Transverse colon (tissue), 4 donors: ENCODE data around the gene KCNH6. TPM values are rescaled to one million over a fixed set of nuclear protein-coding genes. Genes with fewer than 3 reads are reported as not detected.

Experiments used
- DNase-seq: peaks from one replicate; pipeline ENCODE4 v3.0.0-alpha.2; 2019
- H3K27ac ChIP-seq, 4 donors: fragments of 200-600 bp; sonication (generic); 2 replicates each; pipeline ENCODE4 v1.5.1; 2016 to 2018; ENCODE audit warnings: inconsistent platforms in 4 of 4
- H3K27me3 ChIP-seq: fragments of 200-600 bp; sonication (generic); 2 replicates; pipeline ENCODE4 v1.5.1; 2017; ENCODE audit warnings: inconsistent platforms
- H3K36me3 ChIP-seq, 4 donors: fragments of 200-600 bp; sonication (generic); 2 replicates each; pipeline ENCODE4 v1.5.1; 2017 to 2019; ENCODE audit warnings: inconsistent platforms in 4 of 4
- H3K4me1 ChIP-seq, 4 donors: fragments of 200-600 bp; sonication (generic); 2 replicates each; pipeline ENCODE4 v1.5.1; 2017 to 2020; ENCODE audit warnings: inconsistent platforms in 4 of 4
- H3K4me3 ChIP-seq, 4 donors: fragments of 200-600 bp; sonication (generic); 1 replicate in 1 of 4; 2 replicates in 3 of 4; pipeline versions ENCODE4 v1.5.1 to v1.6.1; 2017 to 2019; ENCODE audit warnings: inconsistent platforms in 4 of 4
- H3K9me3 ChIP-seq, 2 donors: fragments of 200-600 bp; sonication (generic); 2 replicates each; pipeline ENCODE4 v1.5.1; 2017 to 2019; ENCODE audit warnings: inconsistent platforms in 2 of 2
- EP300 ChIP-seq: sonication (generic); formaldehyde crosslinking; IDR thresholded peaks from one replicate; pipeline ENCODE4 v1.6.1; 2017; ENCODE audit warnings: antibody characterized with exemption, low read depth
- POLR2A ChIP-seq: fragments of 450-650 bp; IDR thresholded peaks from one replicate; pipeline ENCODE4 v1.6.1; 2016; ENCODE audit warnings: antibody characterized with exemption, mild to moderate bottlenecking, moderate library complexity
- POLR2AphosphoS5 ChIP-seq, 3 donors: sonication (generic); formaldehyde crosslinking; IDR thresholded peaks; one replicate each; pipeline ENCODE4 v1.6.1; 2016; ENCODE audit warnings: antibody characterized with exemption in 3 of 3
- WGBS, 2 donors: methylation state at CpG; one replicate each; pipeline ENCODE4 v1.1.5; 2018; ENCODE audit warnings: low coverage in 1 of 2; 5-methylcytosine and 5-hydroxymethylcytosine counted together
- in situ Hi-C, 4 donors: fragments of 200-750 bp; cut with MboI; loops; one replicate each; pipeline versions ENCODE4 v1.15.0 to v1.15.1; 2017; ENCODE audit warnings: low sequenced_read_pairs in 3 of 4, low pct_ligation_motif_present in 1 of 4, low pct_unique_long_range_greater_than_20kb in 1 of 4
- intact Hi-C: fragments of 100-400 bp; cut with DNase I; formaldehyde crosslinking; loops from one replicate; pipeline ENCODE4 v1.15.1; 2023; ENCODE audit warnings: low total_unique reads
- total RNA-seq, 4 donors: library from RNA; depleted of rRNA; stranded (reverse); fragments of >200 nt; gene quantifications; one replicate each; pipeline ENCODE4 v1.1.0, GENCODE V29; 2016
- TF ChIP-seq, protein P1 (sequence below), 5 experiments: fragments of 200-600 bp in 3 of 5; fragments of 450-650 bp in 2 of 5; sonication (generic) in 3 of 5; IDR thresholded peaks; 1 replicate in 2 of 5; 2 replicates in 3 of 5; pipeline ENCODE4 v1.5.1; 2016 to 2017; ENCODE audit warnings: antibody characterized with exemption in 5 of 5, inconsistent platforms in 3 of 5, mild to moderate bottlenecking in 2 of 5, moderate library complexity in 1 of 5

The KCNH6 gene
- total RNA-seq, 4 donors from 2014 or later = 0.48 to 0.96 TPM; not detected in 2

DNA sequence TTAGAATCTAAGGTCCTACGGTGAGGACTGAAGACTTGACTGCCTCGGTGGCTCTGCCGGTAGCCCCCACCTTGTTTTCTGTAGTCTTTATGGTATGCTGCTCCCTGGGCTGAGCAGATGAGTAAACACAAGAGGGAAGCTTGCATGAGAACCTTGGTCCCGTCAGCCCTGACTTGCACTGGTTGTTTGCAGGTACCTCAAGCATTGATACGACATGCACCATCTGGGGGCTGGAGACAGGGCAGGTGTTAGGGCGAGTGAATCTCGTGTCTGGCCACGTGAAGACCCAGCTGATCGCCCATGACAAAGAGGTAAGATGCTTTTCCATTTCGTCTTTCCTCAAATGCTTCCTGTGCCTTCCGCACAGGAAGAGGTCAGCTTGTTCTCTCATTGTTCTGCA lies 56.5 kb downstream of the KCNH6 start:
- in situ Hi-C loops (no loop called here), intact Hi-C loops (no loop called here)
- Histone ChIP-seq H3K9me3 (no peaks in the 10 kb centered on the region), H3K27ac (no peak overlapping the region), H3K4me3 (no peak overlapping the region), H3K36me3 (peaks cover 0 to 27% (median 11%) of the 10 kb centered on the region in 4 donors), H3K27me3 (no peaks in the 10 kb centered on the region), H3K4me1 (no peaks in the 10 kb centered on the region)
- no peak for TF ChIP-seq EP300
- TF ChIP-seq, protein P1, sequence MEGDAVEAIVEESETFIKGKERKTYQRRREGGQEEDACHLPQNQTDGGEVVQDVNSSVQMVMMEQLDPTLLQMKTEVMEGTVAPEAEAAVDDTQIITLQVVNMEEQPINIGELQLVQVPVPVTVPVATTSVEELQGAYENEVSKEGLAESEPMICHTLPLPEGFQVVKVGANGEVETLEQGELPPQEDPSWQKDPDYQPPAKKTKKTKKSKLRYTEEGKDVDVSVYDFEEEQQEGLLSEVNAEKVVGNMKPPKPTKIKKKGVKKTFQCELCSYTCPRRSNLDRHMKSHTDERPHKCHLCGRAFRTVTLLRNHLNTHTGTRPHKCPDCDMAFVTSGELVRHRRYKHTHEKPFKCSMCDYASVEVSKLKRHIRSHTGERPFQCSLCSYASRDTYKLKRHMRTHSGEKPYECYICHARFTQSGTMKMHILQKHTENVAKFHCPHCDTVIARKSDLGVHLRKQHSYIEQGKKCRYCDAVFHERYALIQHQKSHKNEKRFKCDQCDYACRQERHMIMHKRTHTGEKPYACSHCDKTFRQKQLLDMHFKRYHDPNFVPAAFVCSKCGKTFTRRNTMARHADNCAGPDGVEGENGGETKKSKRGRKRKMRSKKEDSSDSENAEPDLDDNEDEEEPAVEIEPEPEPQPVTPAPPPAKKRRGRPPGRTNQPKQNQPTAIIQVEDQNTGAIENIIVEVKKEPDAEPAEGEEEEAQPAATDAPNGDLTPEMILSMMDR (IDR thresholded peaks at IDR 0.05) = no peak
- TF ChIP-seq POLR2AphosphoS5 (IDR thresholded peaks at IDR 0.05) = no peak
- TF ChIP-seq POLR2A = no peak
- WGBS, 2 donors = 55 to 85% methylated on average over 5 to 11 of the region's 11 CpGs
- no peak for DNase-seq

DNA sequence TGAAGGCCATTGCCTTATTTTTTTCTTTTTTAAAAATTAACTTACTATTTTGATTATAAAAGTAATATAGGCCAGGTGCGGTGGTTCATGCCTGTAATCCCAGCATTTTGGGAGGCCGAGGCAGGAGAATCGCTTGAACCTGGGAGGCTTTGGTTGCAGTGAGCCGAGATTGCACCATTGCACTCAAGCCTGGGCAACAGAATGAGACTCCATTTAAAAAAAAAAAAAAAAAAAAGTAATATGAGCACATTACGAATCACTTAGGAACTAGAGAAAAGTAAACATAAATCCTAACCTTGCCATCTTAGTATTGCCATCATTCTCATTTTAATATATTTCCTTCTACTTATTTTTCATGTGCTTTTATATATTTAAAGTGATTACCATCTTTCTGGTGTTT lies 64.6 kb downstream of the KCNH6 start:
- intact Hi-C loops = no loop called here
- TF ChIP-seq POLR2AphosphoS5 (IDR thresholded peaks at IDR 0.05) = no peak
- TF ChIP-seq POLR2A = no peak
- TF ChIP-seq EP300 = no peak
- TF ChIP-seq, protein P1 (IDR thresholded peaks at IDR 0.05) = no peak
- Histone ChIP-seq H3K27ac (no peak overlapping the region), H3K36me3 (peaks cover 0 to 67% (median 28%) of the 10 kb centered on the region in 4 donors), H3K4me3 (no peak overlapping the region), H3K9me3 (no peaks in the 10 kb centered on the region), H3K4me1 (no peaks in the 10 kb centered on the region), H3K27me3 (no peaks in the 10 kb centered on the region)
- WGBS, 2 donors = 94 to 95% methylated on average over 5 of the region's 5 CpGs
- in situ Hi-C loops = no loop called here
- DNase-seq = no peak

DNA sequence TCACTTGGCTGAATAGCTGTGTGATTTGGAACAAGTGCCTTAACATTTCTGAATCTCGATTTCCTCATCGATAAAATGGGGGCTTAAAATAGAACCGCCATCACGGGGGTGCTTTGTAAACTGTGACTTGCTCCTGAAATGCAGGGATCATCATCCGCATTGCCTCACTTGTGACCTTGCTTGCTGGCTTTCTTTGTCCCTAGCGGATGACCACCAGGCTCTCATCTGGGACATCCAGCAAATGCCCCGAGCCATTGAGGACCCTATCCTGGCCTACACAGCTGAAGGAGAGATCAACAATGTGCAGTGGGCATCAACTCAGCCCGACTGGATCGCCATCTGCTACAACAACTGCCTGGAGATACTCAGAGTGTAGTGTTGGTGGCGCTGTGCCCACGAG lies 65.6 kb downstream of the KCNH6 start:
- H3K27me3 ChIP-seq = no peaks in the 10 kb centered on the region
- in situ Hi-C loops = no loop called here
- DNase-seq = no peak
- no peak overlapping the region for H3K27ac ChIP-seq
- H3K4me1 ChIP-seq = no peaks in the 10 kb centered on the region
- H3K9me3 ChIP-seq = no peaks in the 10 kb centered on the region
- intact Hi-C loops = no loop called here
- 92 to 93% methylated on average over 3 to 11 of the region's 11 CpGs for WGBS, 2 donors
- peaks cover 0 to 63% (median 25%) of the 10 kb centered on the region in 4 donors for H3K36me3 ChIP-seq
- no peak overlapping the region for H3K4me3 ChIP-seq
- TF ChIP-seq, protein P1 (IDR thresholded peaks at IDR 0.05) = no peak
- TF ChIP-seq EP300 (no peak), POLR2AphosphoS5 (IDR thresholded peaks at IDR 0.05) (no peak), POLR2A (no peak)

DNA sequence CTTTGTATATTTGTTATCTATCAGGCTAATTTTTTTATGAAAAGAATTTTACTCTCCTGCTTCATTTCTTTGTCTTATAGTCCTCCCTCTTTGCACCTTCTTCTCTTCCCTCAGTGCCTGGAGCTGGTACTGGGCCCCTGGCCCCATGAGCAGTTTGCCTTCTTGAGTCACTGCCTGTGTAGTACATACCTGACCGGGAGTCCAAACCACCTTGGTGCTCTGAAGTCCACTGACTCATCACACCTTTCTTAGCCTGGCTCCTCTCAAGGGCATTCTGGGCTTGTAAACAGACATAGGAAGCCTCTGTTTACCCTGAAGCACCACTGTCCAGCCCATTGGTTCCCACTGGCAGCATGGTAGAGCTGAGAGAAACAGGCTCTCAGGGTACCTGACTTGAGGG lies 66.5 kb downstream of the KCNH6 start:
- WGBS, 2 donors = 100% methylated on average over 1 of the region's 1 CpG; no CpG with 5 or more reads in 1 of the 2 donors
- Histone ChIP-seq H3K27me3 (no peaks in the 10 kb centered on the region), H3K4me3 (no peak overlapping the region), H3K27ac (no peak overlapping the region), H3K9me3 (no peaks in the 10 kb centered on the region), H3K4me1 (no peaks in the 10 kb centered on the region), H3K36me3 (peaks cover 0 to 54% (median 21%) of the 10 kb centered on the region in 4 donors)
- intact Hi-C loops = no loop called here
- no peak for DNase-seq
- TF ChIP-seq EP300 = no peak
- no peak for TF ChIP-seq POLR2AphosphoS5 (IDR thresholded peaks at IDR 0.05)
- TF ChIP-seq, protein P1 (IDR thresholded peaks at IDR 0.05) = no peak
- TF ChIP-seq POLR2A = no peak
- in situ Hi-C loops = no loop called here
